GM10248 (cell line): ENCODE data around the gene ZNF862.

Experiments
- CTCF ChIA-PET: fragments of 300-600 bp; sonication (Branson Sonifier 250); formaldehyde crosslinking; extraction: SDS; loops from one replicate; lab custom pipeline; 2021; ENCODE audit warnings: antibody characterized with exemption; lab: Yijun Ruan, JAX
- POLR2A ChIA-PET: fragments of 350-650 bp; sonication (Branson Sonifier 250); formaldehyde crosslinking; extraction: SDS; loops from one replicate; lab custom pipeline; 2020; ENCODE audit warnings: antibody characterized with exemption; lab: Yijun Ruan, JAX
- DNase-seq: peaks from one replicate; pipeline ENCODE4 v3.0.0; 2012; ENCODE audit errors: extremely low spot score
- CTCF ChIP-seq: IDR thresholded peaks from 2 replicates; pipeline ENCODE4 v1.5.1; 2012; ENCODE audit warnings: mild to moderate bottlenecking, low read depth; ENCODE audit errors: extremely low read depth, missing control alignments, control extremely low read depth

Gene ZNF862

DNA sequence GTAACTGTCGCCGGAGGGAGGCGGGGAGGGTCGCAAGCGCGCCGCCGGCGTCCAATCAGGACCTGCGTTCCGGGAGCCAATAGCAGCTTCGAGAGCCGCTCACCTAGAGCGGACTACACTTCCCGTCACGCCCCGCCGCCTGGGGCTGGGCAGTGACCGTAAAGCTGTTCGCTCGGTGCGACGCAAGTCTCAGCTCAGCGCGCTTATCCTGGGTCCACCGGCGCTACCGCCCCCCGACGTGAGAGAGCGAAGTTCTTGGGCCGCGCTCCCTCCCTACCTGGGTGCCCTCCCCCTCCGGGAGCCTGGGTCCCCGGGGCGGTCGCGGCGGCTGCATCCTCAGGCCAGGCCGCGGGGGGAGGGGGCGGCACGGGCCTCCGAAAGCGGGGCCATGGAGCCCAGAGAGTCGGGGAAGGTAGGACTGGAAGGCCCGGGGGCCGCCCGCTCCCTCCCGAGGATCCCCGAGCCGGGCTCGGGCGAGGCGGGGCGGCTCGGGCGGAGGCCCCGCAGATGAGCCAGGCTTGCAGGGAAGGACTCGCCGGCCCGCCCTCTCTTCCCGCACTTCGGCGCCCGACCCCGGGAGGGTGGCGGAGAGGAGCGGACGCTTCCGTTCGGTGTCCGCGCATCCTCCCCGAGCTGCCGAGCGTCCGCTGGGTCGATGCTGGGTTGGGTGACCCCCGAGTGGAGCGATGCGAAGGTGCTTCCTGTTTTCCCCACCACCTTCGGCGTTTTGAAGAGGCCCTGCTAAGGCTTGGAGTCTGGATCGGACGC lies at the start of gene ZNF862:
Gene ZNF862, plus strand, starts transcription at position 152 of the 768 bp plus-strand sequence. Its CDS starts 237 bp downstream, at position 389.
- TF ChIP-seq CTCF = no peak
- peak; percentile 99 for DNase-seq
- POLR2A ChIA-PET = interaction anchor here (0.6 kb wide), 1 partner anchor 17 kb away, joined by 3 read pairs; no protein-coding TSS in a partner anchor
- CTCF ChIA-PET = interaction anchor here (0.7 to 1.9 kb wide), 6 partner anchors 23 to 1560 kb away, joined by 3 to 7 read pairs (median 3); partner anchors contain the start of gene ATP6V0E2

DNA sequence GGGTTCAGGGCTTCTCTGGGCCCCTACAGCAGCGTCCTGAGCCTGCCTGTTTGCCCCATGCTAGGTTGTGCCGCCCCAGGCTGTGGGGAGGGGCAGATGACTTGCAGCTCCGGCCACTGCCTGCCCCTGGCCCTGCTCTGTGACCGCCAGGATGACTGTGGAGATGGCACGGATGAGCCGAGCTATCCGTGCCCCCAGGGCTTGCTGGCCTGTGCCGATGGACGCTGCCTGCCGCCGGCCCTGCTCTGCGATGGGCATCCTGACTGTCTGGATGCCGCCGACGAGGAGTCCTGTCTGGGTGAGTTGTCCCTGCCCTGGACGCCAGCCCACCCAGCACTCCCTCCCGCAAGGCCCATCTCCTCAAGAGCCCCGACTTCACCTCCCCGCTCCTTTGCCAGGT lies 49.1 kb upstream of the ZNF862 start:
- no peak for DNase-seq
- CTCF ChIA-PET = no interaction called here
- TF ChIP-seq CTCF = no peak
- POLR2A ChIA-PET = no interaction called here

GRCh38 chr7:149790146-149790548 lies 48.0 kb upstream of the ZNF862 start:
- CTCF ChIA-PET = interaction anchor here (1.0 to 1.5 kb wide), 3 partner anchors 10 to 128 kb away, joined by 3 to 6 read pairs (median 3); no protein-coding TSS in a partner anchor
- peak; percentile 44 for DNase-seq

GRCh38 chr7:149790754-149791360 lies 47.3 kb upstream of the ZNF862 start:
- CTCF ChIA-PET = interaction anchor here (0.6 to 1.5 kb wide), 5 partner anchors 9 to 128 kb away, joined by 3 to 6 read pairs (median 3); no protein-coding TSS in a partner anchor
- POLR2A ChIA-PET = no interaction called here
- no peak for TF ChIP-seq CTCF
- DNase-seq = no peak

More at GRCh38 chr7:149790146-149790548, 48.0 kb upstream of the ZNF862 start:
- POLR2A ChIA-PET = no interaction called here
- TF ChIP-seq CTCF = peak; percentile 20

DNA sequence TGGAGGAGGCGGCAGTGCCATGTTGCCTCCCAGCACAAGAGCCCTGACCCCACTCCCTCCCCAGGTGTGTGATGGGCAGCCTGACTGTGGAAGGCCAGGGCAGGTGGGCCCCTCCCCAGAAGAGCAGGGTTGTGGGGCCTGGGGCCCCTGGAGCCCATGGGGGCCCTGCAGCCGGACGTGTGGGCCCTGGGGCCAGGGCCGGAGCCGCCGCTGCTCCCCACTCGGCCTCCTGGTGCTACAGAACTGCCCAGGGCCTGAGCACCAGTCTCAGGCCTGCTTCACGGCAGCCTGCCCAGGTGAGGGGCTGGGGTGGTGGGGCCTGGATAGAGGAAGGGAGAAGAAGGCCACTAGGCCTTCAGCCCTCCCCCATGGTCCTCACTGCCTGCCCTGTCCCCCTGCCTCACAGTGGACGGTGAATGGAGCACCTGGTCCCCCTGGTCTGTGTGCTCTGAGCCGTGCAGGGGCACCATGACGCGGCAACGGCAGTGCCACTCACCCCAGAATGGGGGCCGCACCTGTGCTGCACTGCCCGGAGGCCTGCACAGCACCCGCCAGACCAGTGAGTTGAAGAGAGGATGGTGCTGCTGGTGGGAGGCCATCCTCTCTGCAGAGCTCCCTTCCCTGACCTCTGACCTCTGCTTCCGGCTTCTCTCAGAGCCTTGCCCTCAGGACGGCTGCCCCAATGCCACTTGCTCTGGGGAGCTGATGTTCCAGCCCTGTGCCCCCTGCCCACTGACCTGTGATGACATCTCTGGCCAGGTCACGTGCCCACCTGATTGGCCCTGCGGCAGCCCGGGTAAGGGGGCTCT lies 46.6 kb upstream of the ZNF862 start:
- ChIA-PET CTCF (interaction anchor here (0.6 to 1.5 kb wide), 5 partner anchors 8 to 129 kb away, joined by 3 to 6 read pairs (median 4); no protein-coding TSS in a partner anchor), POLR2A (no interaction called here)
- no peak for DNase-seq
- TF ChIP-seq CTCF = no peak

GRCh38 chr7:149792220-149792595 lies 46.0 kb upstream of the ZNF862 start:
- DNase-seq = no peak
- POLR2A ChIA-PET = no interaction called here
- CTCF ChIA-PET = interaction anchor here (1.1 kb wide), 1 partner anchor 50 kb away, joined by 4 read pairs; no protein-coding TSS in a partner anchor
- no peak for TF ChIP-seq CTCF
